Measurements from ENCODE around the gene RPP40. TPM values are rescaled to one million over a fixed set of nuclear protein-coding genes. Genes with fewer than 3 reads are reported as not detected.

Gene RPP40
- total RNA-seq, 1 experiment from 2014 or later = 30.7 TPM

GRCh38 chr6:5051394-5051793, 47.6 kb upstream of the RPP40 start:
- Histone ChIP-seq H3K4me1 (ENCODE audit: insufficient read depth, low read length, poor library complexity, severe bottlenecking) (peaks cover 29% of the 10 kb centered on the region), H3K9me3 (ENCODE audit: low read depth, low read length, poor library complexity, severe bottlenecking) (peaks cover 42% of the 10 kb centered on the region), H3K27me3 (replicated peaks; ENCODE audit: insufficient read depth, low read depth, low read length, poor library complexity) (no peaks in the 10 kb centered on the region), H3K36me3 (ENCODE audit: insufficient read depth, low read length, poor library complexity, severe bottlenecking) (peaks cover 13% of the 10 kb centered on the region), H3K4me3 (ENCODE audit: low read depth, low read length, poor library complexity, severe bottlenecking) (no peak overlapping the region), H3K27ac (ENCODE audit: low read depth, low read length, poor library complexity, severe bottlenecking) (peak overlapping the region; percentile 75)
- intact Hi-C loops (cut with micrococcal nuclease; ENCODE audit: unreplicated experiment) = no loop called here
- BruUV-seq (replicated peaks) = no TSS peak
- ChIA-PET POLR2A (ENCODE audit: low non-redundant PET) (no interaction called here), CTCF (no interaction called here)
- no peak for DNase-seq (ENCODE audit: low spot score)
- TF ChIP-seq, protein P1, sequence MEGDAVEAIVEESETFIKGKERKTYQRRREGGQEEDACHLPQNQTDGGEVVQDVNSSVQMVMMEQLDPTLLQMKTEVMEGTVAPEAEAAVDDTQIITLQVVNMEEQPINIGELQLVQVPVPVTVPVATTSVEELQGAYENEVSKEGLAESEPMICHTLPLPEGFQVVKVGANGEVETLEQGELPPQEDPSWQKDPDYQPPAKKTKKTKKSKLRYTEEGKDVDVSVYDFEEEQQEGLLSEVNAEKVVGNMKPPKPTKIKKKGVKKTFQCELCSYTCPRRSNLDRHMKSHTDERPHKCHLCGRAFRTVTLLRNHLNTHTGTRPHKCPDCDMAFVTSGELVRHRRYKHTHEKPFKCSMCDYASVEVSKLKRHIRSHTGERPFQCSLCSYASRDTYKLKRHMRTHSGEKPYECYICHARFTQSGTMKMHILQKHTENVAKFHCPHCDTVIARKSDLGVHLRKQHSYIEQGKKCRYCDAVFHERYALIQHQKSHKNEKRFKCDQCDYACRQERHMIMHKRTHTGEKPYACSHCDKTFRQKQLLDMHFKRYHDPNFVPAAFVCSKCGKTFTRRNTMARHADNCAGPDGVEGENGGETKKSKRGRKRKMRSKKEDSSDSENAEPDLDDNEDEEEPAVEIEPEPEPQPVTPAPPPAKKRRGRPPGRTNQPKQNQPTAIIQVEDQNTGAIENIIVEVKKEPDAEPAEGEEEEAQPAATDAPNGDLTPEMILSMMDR (conservative IDR thresholded peaks at IDR 0.05; ENCODE audit: low read depth, low read length) = no peak
- TF ChIP-seq EZH2 (IDR thresholded peaks at IDR 0.05; ENCODE audit: borderline replicate concordance, low read depth, low read length, poor library complexity, severe bottlenecking) = no peak

- H3K4me3 ChIP-seq (ENCODE audit: low read depth, low read length, poor library complexity, severe bottlenecking) = no peak overlapping the region
- ChIA-PET CTCF (no interaction called here), POLR2A (ENCODE audit: low non-redundant PET) (no interaction called here)
- H3K27me3 ChIP-seq (replicated peaks; ENCODE audit: insufficient read depth, low read depth, low read length, poor library complexity) = no peaks in the 10 kb centered on the region
- no peak for DNase-seq (ENCODE audit: low spot score)
- H3K36me3 ChIP-seq (ENCODE audit: insufficient read depth, low read length, poor library complexity, severe bottlenecking) = peaks cover 13% of the 10 kb centered on the region
- intact Hi-C loops (cut with micrococcal nuclease; ENCODE audit: unreplicated experiment) = no loop called here
- no peak overlapping the region for H3K27ac ChIP-seq (ENCODE audit: low read depth, low read length, poor library complexity, severe bottlenecking)
- no TSS peak for BruUV-seq (replicated peaks)
- H3K4me1 ChIP-seq (ENCODE audit: insufficient read depth, low read length, poor library complexity, severe bottlenecking) = peaks cover 28% of the 10 kb centered on the region
- TF ChIP-seq, protein P1 (conservative IDR thresholded peaks at IDR 0.05; ENCODE audit: low read depth, low read length) = no peak
- no peak for TF ChIP-seq EZH2 (IDR thresholded peaks at IDR 0.05; ENCODE audit: borderline replicate concordance, low read depth, low read length, poor library complexity, severe bottlenecking)
- peaks cover 32% of the 10 kb centered on the region for H3K9me3 ChIP-seq (ENCODE audit: low read depth, low read length, poor library complexity, severe bottlenecking)
Measured at GRCh38 chr6:5050009-5050408, 46.2 kb upstream of the RPP40 start.

DNA sequence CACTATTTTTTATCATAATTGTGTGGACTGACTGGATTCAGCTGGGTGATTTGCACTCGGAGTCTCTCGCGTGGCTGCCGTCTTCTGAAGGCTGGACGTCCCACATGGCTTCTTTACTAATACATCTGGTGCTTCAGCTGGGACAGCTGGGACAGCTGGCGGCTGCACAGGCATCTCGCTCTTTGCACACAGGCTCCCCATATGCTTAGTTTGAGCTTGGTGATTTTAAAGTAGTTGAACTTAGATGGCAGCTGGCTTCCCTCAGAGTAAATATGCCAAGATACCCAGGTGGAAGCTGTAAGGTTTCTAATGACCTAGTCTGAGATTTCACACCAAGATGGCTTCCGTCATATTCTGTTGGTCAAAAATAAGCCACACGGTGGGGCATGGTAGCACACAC, 42.6 kb upstream of the RPP40 start:
- ChIA-PET CTCF (interaction anchor here (0.7 kb wide), 1 partner anchor 11 kb away, joined by 4 read pairs; no protein-coding TSS in a partner anchor), POLR2A (ENCODE audit: low non-redundant PET) (no interaction called here)
- H3K27me3 ChIP-seq (replicated peaks; ENCODE audit: insufficient read depth, low read depth, low read length, poor library complexity) = no peaks in the 10 kb centered on the region
- peaks cover 27% of the 10 kb centered on the region for H3K9me3 ChIP-seq (ENCODE audit: low read depth, low read length, poor library complexity, severe bottlenecking)
- no peak overlapping the region for H3K4me3 ChIP-seq (ENCODE audit: low read depth, low read length, poor library complexity, severe bottlenecking)
- H3K4me1 ChIP-seq (ENCODE audit: insufficient read depth, low read length, poor library complexity, severe bottlenecking) = no peaks in the 10 kb centered on the region
- no peak for DNase-seq (ENCODE audit: low spot score)
- H3K36me3 ChIP-seq (ENCODE audit: insufficient read depth, low read length, poor library complexity, severe bottlenecking) = peaks cover 13% of the 10 kb centered on the region
- BruUV-seq (replicated peaks) = no TSS peak
- intact Hi-C loops (cut with micrococcal nuclease; ENCODE audit: unreplicated experiment) = no loop called here
- no peak for TF ChIP-seq EZH2 (IDR thresholded peaks at IDR 0.05; ENCODE audit: borderline replicate concordance, low read depth, low read length, poor library complexity, severe bottlenecking)
- TF ChIP-seq, protein P1 (conservative IDR thresholded peaks at IDR 0.05; ENCODE audit: low read depth, low read length) = no peak
- H3K27ac ChIP-seq (ENCODE audit: low read depth, low read length, poor library complexity, severe bottlenecking) = no peak overlapping the region

All from A673 (cell line).